CD4-positive, alpha-beta T cell treated with Interleukin-17A for 4 hours (primary cell): ENCODE measurements around the gene TTC1.
"Not testable (repeated sequence)": the region's sequence is repeated elsewhere in the genome, so short reads cannot be mapped to it uniquely, and the experiment has no call there.

Source experiments
- DNase-seq: peaks from one replicate; pipeline ENCODE4 v3.0.0-alpha.2; 2020; ENCODE audit warnings: mixed read lengths

The TTC1 gene, protein sequence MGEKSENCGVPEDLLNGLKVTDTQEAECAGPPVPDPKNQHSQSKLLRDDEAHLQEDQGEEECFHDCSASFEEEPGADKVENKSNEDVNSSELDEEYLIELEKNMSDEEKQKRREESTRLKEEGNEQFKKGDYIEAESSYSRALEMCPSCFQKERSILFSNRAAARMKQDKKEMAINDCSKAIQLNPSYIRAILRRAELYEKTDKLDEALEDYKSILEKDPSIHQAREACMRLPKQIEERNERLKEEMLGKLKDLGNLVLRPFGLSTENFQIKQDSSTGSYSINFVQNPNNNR

DNA sequence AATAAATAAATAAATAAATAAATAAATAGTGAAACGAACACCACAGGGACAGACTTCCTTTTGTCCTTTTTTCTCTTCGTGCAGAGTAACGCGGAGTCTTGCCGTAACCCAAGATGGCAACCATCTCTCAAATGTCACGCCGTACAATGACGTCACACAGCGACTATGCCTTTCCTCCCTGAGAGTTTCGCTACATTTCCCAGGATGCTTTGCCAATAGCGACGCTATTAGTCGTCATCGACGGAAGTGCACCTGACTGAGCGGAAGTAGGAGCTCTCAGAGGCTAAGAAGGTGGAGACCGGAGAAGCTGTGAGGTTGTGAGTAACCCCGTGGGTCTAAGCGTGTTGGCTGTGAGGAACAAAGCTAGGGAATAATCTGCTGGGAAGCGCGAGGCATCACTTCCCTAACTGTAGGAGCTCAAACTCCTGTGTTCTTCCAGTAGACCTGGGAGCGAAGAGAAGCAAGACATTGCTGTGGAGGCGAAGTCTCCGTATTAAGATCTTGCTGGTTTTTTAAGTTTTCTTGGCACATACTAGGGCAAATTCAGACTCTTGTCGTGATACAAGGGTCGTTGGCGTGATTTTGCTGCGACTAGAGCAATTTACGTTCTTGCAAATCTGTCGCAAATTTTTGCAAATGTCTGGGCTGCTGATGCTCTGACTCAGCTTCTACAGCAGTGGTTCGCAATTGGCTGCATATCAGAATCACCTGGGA, at the start of gene TTC1:
Gene TTC1 (plus strand): TSS at position 263 of the 714 bp plus-strand sequence. CDS start 1,390 bp downstream, outside the sequence.
- DNase-seq: peak; percentile 94

DNA sequence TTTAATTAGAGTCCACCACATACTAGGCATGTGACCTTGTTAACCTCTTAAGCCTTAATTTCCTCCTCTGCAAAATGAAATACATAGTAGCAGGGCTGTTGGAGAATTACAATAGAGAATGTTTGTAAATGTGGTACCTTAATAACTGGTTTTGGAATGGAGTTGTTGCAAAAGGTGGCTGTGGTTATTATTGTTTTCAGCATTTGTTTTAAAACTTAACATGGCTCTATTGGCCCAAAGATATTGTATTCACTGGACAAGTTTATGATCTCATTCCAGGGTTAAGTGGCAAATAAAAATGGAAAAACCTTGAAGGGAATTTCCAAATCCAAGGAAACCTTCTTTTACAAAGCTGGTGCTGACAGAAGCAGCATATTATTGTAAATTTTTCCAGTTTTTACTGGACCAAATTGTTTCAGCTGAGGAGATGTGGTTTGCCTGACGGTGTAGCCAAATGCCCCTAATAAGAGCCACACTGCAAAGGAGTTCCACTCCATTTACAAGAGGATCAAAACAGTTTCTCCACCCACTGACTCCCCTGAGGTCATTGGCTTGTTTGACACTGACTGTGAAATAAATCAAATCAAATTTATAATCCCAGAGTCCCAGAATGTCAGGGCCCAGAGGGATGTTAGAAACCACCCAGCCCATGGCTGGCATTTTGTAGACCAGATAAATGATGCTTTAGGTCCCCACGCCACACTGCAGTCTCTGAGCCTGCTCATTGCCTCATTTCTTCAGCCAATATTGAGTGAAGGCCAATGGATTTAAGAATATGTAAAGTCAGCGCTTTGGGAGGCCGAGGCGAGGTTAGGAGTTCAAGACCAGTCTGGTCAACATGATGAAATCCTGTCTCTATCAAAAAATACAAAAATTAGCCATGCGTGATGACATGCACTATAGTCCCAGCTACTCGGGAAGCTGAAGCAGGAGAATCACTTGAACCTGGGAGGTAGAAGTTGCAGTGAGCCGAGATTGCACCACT, 47.5 kb upstream of the TTC1 start:
- DNase-seq: no peak

DNA sequence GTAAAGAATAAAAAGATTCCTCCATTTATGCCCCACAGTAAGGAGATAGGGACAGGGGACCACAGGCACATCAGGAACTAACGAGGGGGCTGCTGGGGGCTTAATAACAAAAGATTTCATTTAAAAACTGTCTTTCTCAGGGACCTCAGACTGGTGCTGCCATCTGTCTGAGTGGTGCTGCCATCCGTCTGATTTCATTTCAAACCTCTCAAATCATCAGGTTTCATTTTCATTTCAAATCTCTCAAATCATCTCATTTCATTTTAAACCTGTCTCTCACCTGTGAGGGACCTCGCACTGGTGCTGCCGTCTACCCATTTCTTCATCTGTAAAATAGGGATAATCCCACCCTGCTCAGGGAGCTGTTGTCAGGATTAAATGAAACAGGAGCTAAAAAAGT, 46.7 kb upstream of the TTC1 start:
- no peak for DNase-seq

DNA sequence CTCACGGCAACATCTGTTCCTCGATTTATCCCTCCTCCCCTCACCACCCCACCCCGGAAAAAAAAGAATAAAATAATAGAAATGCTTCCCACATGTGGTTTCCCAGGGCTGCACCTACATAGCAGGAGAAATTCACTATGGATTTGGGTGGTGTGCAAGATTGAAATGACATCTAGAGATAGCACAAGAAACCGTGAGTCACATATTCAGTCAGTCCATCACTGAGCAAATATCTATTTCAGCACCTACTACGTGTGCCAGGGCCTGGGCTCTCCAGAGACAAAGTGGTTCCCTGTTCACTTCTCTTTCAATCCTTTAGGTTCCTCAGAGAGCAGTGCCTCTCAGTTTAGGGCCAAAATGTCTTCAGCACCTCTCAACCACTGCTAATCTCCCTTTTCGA, 45.0 kb upstream of the TTC1 start:
- no peak for DNase-seq

DNA sequence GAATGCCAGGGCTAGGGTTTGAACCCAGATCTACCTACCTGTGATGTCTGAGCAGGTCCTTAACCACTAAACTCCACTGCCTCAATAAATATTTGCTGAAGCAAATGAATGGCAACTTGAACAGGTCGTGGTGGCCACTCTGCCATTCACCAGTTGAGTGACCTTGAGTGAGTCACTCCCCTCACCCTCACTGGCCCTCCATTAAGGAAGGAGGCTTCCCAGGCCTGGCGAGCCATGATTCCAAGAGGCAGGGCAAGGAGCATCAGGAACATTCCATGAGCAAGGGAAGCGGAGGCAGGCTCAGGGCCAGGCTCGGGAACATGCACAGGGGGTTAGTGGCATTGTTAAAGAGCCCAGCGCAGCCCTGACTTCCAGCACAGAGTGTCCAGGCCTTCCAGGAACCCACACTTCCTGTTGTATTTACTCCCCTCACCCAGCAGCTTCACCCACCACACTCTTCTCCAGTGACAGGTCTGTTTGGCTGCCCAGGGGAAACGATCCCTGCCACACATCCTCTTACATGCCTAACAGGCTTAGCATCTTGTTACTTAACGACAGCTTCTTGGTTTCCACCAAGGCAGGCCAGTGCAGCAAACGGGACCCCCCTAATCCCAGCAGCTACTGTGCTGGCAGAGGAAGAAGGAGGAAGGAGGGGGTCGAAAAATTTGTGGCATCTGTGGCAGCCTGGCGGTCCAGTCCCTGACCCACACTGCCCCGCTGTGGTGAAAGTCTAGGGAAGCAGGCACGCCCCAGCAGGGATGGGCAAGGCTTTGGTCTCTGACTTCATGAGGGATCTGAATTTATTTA, 43.7 kb upstream of the TTC1 start:
- DNase-seq: peak; percentile 13

DNA sequence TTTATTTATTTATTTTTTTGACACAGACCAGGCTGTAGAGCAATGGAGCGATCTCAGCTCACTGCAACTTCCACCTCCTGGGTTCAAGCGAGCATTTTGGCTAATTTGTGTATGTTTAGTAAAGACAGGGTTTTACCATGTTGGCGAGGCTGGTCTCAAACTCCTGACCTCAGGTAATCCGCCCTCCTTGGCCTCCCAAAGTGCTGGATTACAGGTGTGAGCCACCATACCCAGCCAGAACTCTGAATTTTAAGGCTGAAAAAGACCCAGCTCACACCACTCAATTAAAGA, 43.2 kb upstream of the TTC1 start:
- not testable (repeated sequence) for DNase-seq

DNA sequence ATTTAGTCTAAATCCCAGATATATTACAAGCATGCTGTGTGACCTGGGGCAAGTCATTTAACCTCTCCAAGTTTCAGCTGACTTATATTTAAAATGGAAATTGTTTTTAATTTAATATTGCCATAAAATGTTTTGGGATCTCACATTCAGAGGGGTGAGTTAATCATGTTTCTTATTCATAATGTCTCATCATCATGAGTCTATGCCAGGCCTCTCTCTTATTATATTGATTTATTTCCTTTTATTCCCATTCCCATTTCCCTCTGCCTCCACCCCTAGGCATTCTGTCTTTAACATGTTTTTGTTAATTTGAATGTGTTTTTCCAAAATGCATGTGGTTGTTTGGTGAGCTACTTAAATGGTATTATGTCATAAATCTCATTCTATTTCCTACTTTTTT, 39.0 kb upstream of the TTC1 start:
- no peak for DNase-seq

DNA sequence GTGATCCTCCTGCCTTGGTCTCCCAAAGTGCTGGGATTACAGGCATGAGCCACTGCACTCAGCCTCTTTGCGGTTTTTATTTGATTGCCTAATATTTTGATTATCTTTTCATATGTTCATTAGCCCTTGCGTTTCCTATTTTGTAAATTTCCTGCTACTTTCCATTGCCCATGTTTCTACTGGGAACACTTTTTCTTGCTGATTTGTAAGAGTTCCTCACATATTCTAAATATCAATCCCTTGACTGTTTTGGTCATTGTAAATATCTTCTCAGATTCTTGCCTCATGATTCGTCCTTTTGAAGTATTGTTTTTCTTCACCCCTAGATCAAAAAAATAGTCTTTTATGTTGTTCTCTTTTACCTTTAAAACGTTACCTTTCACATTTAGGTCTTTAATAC, 37.9 kb upstream of the TTC1 start:
- no peak for DNase-seq

DNA sequence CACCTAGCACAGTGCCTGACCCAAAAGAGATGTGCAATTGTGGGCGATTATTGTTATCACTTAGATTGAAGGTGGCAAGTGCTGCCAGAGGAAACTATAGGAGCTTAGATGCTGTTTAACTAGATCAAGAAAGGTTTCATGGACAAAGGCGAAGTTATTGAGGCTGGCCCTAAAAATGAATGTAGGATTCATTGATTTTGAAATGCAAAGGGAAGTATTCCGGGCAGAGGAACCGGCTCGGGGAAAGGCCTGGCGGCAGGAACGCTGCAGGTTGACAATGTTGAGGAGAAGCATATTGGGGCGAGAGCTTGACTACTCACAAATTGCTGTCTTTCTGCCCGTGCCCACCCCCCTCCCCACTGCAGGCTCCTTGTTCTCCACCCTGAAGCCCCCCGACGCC, 37.4 kb upstream of the TTC1 start:
- no peak for DNase-seq

DNA sequence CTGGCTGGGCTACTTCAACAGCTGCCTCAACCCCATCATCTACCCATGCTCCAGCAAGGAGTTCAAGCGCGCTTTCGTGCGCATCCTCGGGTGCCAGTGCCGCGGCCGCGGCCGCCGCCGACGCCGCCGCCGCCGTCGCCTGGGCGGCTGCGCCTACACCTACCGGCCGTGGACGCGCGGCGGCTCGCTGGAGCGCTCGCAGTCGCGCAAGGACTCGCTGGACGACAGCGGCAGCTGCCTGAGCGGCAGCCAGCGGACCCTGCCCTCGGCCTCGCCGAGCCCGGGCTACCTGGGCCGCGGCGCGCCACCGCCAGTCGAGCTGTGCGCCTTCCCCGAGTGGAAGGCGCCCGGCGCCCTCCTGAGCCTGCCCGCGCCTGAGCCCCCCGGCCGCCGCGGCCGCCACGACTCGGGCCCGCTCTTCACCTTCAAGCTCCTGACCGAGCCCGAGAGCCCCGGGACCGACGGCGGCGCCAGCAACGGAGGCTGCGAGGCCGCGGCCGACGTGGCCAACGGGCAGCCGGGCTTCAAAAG, 36.9 kb upstream of the TTC1 start:
- DNase-seq: no peak

DNA sequence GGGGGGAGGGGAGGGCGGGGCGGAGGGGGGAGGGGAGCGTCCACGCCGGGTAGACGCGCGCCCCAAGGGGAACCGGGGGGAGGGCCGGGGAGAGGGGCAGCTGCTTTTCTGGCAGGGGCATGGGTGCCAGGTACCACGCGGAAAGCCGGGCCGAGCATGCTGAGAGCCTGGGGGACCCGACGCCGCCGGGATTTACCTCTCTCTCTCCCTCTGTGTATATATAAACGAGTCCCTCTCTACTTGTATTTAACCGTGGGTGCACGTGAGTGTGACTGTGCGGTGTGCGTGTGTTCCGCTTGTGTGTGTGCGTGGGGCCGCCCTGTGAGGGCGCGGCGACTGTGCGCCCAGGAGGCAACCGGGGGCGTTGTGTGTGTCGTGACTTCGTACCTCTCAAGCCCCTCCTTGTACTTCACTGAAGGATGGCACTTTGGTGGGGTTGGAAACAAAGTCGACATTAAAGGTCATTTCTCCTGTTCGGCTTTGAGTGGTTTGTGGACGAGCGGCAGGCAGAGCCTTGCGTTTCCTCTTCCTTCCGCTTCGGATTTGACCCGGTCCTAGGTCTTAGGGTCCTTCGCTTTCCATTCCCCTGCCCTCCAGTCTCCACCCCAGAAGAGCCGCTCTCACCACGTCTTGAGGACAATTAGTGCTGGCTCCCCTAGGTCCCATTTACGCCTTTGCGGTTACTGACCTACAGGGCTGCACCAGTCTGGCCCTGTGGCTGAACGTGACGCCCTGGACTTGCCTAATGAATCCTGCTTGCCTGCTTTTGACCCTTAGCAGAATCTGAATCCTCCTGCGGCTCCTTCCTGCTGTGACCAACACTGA, 36.2 kb upstream of the TTC1 start:
- DNase-seq: no peak

DNA sequence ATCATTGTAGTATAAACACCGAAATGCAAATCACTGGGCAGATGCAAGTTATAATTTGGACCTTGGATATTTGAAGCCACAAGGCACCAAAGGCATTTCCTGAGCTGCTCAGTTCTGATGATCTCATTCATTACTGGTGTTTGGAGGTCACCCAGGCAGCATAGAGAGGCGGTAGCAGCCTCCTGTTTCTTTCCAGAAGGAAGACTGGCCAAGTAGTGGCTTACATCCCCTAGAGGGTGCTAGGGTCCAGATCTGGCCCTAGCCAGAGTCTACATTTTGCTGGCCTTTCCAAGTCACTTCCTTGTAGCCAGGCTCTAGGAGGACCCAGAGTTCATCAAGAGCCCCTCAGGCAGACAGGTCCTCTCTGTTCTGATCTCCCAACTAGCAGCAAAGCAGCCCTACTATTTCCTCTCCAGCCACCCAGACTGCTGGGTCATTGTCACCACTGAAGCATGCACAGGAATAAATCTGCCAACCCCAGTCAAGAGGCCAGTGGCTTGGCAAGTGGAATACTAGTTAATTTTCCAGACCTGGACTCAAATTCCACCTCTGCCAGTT, 33.4 kb upstream of the TTC1 start:
- DNase-seq: no peak

DNA sequence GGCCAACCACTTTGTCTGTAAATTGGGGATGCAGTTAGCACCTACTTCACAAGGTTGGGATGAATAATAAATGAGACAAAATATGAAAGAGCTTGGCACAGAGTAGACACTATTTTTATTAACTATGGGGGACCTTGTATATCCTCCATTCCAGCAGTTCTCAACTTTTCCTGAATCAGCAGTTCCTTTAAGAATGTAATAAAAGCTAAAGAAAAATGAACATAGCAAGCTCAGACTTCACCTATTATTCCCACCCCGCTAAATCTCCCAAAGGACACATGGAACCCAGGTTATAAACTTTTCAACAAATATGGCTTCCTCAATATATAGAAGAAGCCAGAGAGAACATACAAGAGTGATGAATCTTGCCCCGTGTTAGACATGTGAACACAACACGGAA, 32.0 kb upstream of the TTC1 start:
- DNase-seq: no peak

DNA sequence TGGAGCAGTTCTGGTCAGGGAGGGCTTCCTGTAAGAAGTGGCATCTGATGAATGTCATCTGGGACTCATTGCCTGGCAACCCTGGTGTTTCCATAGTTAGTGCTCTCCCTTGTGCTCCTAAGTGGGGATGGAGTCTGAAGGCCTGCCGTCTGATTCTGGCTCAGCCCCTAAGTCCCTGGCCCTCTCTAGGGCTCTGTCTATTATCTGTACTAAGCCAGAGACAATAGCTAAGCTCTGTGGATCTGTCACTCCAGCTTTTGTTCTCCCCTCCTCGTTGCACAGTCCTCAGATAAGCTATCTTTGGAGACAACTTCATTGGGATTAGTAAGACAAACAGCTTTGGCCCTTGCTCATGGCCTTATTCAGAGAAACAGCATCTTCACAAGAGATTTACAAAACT, 30.6 kb upstream of the TTC1 start:
- no peak for DNase-seq

DNA sequence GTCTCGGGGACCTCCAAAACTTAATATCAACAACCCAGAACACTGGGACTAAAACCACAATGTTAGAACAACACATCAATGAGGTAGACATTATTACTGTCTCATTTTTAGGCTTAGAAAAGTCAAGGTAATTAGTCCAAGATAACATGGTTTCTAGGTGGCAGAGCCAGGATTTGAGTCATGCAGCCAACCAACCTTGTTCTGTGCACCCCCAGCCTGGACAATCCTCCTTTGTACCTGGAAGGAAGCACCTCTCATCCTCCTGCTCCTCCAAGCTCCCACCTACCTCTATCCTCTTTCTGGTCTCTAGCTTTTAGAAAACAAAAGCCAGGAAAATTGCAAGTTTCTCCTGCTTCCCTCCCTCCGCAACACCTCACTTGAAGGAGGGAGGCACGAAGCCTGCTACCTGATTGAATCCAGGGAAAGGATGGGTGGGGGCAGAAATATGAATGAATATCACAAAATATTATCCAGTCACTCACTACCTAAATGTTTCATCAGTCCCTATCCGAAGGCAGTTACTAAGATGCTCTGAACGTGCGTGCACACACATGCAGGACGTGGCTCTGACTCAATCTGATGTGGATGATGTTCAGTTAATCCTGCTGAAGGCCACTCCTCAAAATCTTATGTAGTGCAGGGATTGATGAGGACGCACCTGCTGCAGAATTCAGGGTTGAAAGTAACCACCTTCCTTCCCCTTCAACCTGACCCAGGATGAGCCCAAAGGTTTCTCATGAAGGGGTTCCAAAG, 26.3 kb upstream of the TTC1 start:
- no peak for DNase-seq

DNA sequence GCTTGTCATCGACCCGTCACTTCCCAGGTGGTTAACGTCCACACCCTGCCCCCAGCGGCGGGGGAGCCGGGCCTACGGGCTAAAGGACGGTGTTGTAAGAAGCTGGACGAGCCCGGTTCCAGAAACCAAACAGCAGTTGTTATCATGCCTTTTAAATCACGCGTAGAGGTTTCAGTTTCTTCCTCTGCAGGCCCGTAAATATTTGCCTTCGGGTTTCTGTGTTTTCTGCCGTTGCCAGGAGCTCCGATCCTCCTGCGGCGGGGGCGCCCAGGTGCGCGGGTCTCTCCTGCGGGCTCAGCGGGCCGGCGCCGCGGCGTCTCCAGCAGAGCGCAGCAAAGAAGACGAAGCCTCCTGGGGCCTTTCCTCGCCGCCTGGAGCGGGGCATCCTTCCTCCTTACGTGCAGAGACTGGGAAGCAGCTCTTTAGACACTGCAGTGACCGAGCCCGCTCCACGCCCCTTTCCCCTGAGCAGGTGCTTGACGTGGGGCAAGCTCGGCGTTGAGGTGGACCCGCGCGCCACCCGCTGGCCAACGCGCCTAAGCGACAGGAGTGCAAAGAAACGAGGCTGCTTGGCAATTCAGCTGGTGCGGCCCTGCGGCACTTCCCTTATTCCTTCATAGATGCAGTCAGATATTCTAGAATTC, 21.8 kb upstream of the TTC1 start:
- peak; percentile 79 for DNase-seq

DNA sequence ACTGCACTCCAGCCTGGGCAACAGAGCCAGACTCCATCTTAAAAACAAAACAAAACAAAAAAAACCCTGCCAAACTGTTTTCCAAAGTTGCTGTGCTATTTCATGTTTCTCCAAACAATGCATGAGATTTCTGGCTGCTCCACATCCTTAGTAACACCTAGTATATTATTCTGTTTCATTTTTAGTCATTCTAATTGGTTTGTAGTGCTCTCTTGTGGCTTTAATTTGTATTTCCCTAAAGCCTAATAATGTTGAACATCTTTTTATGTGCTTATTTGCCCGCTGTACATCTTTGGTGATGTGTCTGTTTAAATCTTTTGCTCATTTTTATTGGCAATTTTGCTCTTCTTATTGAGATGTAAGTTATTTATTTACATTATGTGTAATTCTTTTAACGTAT, 18.4 kb upstream of the TTC1 start:
- no peak for DNase-seq

DNA sequence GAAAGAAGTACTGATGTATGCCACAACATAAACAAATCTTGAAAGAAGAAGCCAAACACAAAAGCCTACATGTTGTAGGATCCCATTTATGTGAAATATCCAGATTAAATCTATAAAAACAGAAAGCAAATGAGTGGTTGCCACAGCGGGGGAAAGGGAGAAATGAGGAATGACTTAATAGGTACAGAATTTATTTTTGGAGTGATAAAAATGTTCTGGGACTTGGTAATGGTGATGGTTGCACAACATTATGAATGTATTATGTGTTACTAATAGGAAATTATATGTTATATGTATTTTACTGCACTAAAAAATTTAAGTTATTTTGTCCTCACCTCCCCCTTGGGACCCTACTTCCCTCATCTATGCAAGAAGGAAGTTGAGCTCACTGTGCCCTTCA, 16.4 kb upstream of the TTC1 start:
- DNase-seq: no peak

DNA sequence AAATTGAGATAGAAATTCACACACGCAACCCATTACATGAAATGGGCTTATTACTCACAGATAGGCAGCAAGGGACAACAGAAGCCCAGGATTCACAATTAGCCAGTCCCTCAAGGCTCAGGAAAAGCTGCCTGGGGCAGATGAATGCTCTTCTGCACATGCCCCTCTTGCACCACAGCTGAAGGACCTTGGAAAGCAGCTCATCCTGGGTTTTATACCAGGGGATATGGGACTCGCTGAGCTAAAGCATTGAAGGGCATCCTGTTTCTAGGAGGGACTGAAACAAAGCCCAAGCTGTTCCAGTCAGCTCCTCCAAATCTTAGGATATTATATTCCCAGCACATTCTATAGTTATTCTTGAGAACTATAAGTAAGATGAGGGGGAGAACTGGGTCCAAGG, 15.7 kb upstream of the TTC1 start:
- no peak for DNase-seq

DNA sequence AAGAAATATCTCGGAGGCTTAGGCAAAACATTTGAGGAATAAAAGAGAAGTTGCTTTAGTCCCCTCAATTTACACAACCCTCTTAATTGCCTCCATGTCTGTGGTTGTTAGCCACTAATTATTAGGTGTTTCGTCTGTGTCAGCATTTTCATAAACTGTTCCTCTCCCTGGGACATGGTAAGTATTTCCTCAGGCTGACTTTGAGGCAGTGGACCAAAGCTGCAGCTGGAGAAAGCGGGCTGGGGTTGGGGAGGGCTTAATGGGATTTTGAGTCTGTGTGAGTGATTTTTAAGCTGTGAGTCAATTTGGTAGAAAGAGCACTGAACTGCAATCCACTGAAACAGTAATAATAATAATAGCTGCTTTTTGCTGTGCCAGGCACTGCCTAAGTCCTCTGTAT, 13.0 kb upstream of the TTC1 start:
- no peak for DNase-seq
